GM08714 (cell line): ENCODE data around the gene CARMIL1.

Source experiments
- H3K4me3 ChIP-seq: fragments of 200-500 bp; sonication (Bioruptor generic); 2 replicates; pipeline ENCODE4 v1.5.1; 2014; ENCODE audit warnings: mild to moderate bottlenecking, low read length, inconsistent platforms
- ZNF274 ChIP-seq: IDR thresholded peaks from 2 replicates; pipeline ENCODE4 v1.6.1; 2012; ENCODE audit warnings: mild to moderate bottlenecking, low read depth, low read length

The CARMIL1 gene

DNA sequence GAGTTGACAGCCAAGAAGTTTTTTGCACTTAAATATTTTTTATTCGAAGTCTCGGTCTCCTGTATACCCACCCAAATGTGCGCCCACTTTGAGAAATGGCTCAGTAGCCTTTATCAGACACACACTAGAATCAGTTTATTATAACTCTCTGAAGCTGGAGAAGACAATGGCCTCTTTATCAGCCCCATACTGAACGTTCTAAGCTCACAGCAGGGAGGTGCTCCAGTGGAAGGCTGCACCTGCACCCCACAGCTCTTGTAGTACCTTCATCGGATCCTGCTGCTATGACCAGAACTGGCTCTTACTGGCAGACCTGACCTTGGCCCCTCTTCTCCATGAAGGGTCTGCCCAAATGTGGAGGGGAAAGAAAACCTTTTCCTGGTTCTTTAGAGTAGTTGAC lies 207.8 kb downstream of the CARMIL1 start:
- TF ChIP-seq ZNF274 = no peak
- no peak overlapping the region for H3K4me3 ChIP-seq

DNA sequence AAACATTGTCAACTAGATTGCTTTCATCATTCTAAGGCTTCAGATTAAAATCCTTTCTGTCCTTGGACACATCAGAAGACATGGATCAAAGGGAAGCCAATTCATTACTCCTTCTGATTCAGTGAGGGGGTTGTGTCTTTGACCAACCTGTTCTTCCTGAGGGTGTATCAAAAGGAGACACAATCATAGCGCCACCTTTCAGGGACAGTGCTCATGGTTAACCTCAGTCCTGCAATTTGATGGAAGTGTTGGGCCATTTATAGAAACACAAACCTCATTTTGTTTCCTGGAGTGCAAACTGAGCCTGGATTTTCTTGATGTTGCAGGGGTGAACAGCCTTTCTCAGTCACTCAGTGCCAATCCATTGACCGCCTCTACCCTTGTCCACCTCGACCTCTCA lies 209.0 kb downstream of the CARMIL1 start:
- H3K4me3 ChIP-seq = no peak overlapping the region
- no peak for TF ChIP-seq ZNF274

DNA sequence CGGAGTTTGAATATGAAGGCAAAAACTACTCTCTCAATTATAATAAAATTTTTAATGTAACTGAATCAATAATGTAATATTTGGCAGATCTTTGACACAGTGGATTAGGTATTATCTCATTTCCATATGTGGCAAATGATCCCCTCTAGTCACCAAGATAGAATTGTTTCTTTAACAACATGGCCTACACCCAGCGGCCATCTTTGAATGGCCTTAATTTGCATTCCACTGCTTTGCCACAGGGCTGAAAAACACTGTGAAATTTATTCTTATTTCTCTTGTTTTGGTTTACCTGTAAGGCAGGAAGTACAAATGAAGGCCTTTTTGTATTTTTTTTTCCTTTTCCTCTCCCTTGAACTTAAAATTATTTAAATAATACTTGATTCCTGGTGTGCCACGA lies 210.2 kb downstream of the CARMIL1 start:
- no peak overlapping the region for H3K4me3 ChIP-seq
- TF ChIP-seq ZNF274 = no peak

DNA sequence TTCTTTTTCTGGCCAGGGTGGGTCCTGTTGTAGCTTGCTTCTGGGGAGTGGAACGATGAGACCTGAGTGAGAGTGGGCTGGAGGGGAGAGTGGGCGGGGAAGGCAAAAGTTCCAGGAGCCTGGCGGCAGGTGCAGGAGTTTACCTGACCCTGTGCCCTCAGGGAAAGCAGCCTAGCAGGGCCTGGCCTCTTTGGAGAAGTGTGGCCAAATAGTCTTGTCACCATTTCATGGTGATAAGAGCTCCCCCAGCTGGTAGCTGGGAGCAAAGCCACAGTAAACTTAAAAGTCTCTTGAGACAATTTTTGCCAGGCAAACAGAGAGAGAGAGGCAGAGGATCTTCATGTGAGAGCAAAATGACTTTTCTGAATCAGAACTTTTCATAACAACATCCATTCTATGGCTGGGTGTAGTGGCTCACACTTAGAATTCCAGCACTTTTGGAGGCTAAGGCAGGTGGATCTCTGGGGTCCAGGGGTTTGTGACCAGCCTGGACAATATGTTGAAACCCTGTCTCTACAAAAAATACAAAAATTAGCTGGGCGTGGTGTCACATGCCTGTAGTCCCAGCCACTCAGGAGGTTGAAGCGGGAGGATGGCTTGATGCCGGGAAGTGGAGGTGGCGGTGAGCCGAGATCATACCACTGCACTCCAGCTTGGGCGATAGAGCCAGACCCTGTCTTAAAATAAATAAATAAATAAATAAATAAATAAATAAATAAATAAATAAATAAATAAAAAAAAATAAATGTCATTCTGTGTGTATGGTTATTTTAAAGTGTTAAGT lies 211.0 kb downstream of the CARMIL1 start:
- TF ChIP-seq ZNF274 = no peak
- H3K4me3 ChIP-seq = no peak overlapping the region

- no peak for TF ChIP-seq ZNF274
Observed at GRCh38 chr6:25492951-25493350, 213.8 kb downstream of the CARMIL1 start.

GRCh38 chr6:25494469-25494868 lies 215.3 kb downstream of the CARMIL1 start:
- TF ChIP-seq ZNF274 = no peak
- H3K4me3 ChIP-seq = no peak overlapping the region

More at GRCh38 chr6:25492951-25493350, 213.8 kb downstream of the CARMIL1 start:
- H3K4me3 ChIP-seq = no peak overlapping the region

DNA sequence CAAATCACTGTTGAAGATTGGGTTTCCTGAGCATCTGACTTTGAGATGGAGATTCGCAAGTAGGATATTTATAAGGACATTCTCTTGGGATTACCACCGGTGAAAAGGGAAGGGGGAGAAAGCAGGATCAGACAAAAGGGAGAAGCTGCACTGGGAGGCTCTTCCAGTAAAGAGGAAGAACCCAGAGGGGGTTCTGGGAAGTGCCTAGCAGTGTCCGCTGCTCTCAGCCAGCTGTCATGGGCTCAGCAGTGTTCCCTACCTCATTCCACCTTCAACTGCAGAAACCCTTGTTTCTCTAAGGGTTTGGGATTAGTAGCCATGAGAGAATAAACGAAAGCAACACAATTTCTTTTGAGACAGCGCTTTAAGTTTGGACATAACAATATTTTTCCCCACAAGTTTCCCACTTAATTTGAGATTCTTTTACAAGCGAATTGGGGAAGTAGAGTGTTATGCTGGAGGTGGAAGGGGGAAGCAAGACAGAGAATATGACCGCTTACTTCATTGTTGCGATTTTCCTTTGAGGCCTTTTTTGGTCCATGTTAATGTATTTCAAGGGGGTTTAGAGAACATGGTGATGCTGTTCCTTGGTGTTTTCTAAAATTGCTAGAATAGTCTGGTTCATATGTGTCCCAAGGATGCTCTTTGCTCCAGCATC lies 218.3 kb downstream of the CARMIL1 start:
- TF ChIP-seq ZNF274 = no peak
- no peak overlapping the region for H3K4me3 ChIP-seq

GRCh38 chr6:25498505-25498904 lies 219.3 kb downstream of the CARMIL1 start:
- no peak for TF ChIP-seq ZNF274

GRCh38 chr6:25499615-25500235 lies 220.6 kb downstream of the CARMIL1 start:
- H3K4me3 ChIP-seq = no peak overlapping the region
- TF ChIP-seq ZNF274 = no peak

More at GRCh38 chr6:25498505-25498904, 219.3 kb downstream of the CARMIL1 start:
- no peak overlapping the region for H3K4me3 ChIP-seq

- TF ChIP-seq ZNF274 = no peak
- no peak overlapping the region for H3K4me3 ChIP-seq
Observed at GRCh38 chr6:25503686-25504085, 224.5 kb downstream of the CARMIL1 start.

DNA sequence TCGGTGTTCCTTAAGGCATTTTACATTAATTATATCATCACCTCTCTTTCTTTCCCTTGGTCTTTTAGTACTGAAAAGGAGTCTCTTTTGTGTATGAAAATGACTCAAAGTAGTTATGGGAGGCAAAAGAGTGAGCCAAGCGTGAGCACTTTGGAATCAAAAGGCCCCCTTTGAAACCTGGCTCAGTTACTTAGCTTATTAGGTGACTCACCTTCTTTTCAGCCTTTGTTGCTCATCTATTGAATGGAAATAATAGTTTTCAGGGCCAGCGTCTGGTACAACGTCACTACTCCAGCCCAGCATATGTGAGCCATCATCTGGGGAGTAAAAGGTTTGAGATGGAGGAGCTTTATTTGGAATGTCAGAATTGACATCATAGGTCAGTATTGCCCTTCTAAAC lies 225.5 kb downstream of the CARMIL1 start:
- no peak for TF ChIP-seq ZNF274

GRCh38 chr6:25506020-25506419 lies 226.8 kb downstream of the CARMIL1 start:
- TF ChIP-seq ZNF274 = no peak
- no peak overlapping the region for H3K4me3 ChIP-seq

More for the DNA sequence above, 225.5 kb downstream of the CARMIL1 start:
- H3K4me3 ChIP-seq = no peak overlapping the region

- H3K4me3 ChIP-seq = no peak overlapping the region
- no peak for TF ChIP-seq ZNF274
Observed at GRCh38 chr6:25508051-25508450, 228.9 kb downstream of the CARMIL1 start.

DNA sequence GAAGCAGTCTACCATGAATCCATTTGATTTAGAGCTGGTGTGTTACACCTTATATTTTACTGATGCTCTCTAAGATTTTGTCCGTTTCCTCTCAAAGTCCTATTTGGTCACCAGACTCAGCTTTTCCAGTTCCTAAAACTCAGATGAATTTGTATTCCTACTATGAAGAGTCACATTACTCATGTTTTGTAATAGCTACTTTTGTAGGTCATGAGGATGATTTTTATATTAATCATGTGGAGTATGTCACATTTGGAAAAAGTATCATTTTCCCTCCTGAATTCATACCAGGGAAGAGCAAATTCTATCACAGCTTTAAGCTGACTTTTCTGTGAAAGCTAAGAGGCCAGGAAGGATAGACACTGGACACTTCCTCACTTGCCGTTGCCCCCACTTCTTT lies 232.2 kb downstream of the CARMIL1 start:
- no peak overlapping the region for H3K4me3 ChIP-seq
- no peak for TF ChIP-seq ZNF274

DNA sequence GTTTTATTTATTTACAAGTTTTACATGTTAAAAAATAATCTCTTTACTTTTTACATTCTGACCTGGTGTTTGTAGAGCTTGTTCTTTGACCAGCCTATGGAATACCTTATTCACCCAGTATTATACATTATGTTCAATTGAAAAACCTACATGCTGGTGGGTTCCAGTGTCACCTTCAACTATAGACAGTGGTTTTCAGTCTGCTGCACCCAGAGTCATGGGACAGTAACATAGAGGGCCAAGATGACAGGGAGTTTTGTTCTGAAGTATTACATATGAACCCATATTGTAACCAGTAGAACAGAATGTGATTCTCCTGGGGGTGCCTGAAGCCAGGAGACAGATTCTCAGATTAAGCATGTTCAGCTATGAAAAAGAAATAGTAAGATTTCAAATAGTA lies 233.4 kb downstream of the CARMIL1 start:
- no peak overlapping the region for H3K4me3 ChIP-seq
- TF ChIP-seq ZNF274 = no peak
